SIG-M5 treated with dmso at 0.1 percent for 504 hours (cell line): Measurements from ENCODE around the gene DNAAF2.
A peak's percentile ranks its signal among the peaks of the same experiment; 100 is the strongest.
"Not testable (repeated sequence)": the region's sequence is repeated elsewhere in the genome, so short reads cannot be mapped to it uniquely, and the experiment has no call there.

Source experiments
- DNase-seq: peaks from one replicate; lab custom pipeline; 2025; ENCODE audit not compliant: unreplicated experiment; lab: John Stamatoyannopoulos, UW

DNAAF2 gene

GRCh38 chr14:49584981-49585640 is 49.9 kb downstream of the DNAAF2 start:
- DNase-seq, result not testable (repeated sequence)

- no peak for DNase-seq
Observed at GRCh38 chr14:49584058-49584457, 51.0 kb downstream of the DNAAF2 start.

- no peak for DNase-seq
Observed at GRCh38 chr14:49583629-49584028, 51.4 kb downstream of the DNAAF2 start.

- no peak for DNase-seq
Observed at GRCh38 chr14:49582113-49582977, 52.7 kb downstream of the DNAAF2 start.

- DNase-seq, result peak; percentile 11
Observed at GRCh38 chr14:49581209-49582112, 53.6 kb downstream of the DNAAF2 start.

GRCh38 chr14:49579841-49580240 is 55.2 kb downstream of the DNAAF2 start:
- no peak for DNase-seq

GRCh38 chr14:49578141-49578540 is 56.9 kb downstream of the DNAAF2 start:
- DNase-seq, result no peak
